GM23338 (cell line): ENCODE measurements around the gene SERPINH1.

ENCODE experiments used
- CREB1 ChIP-seq: fragments of 250-450 bp; sonication (Bioruptor Pico); IDR thresholded peaks from 2 replicates; pipeline ENCODE4 v1.5.0; 2020; ENCODE audit warnings: low read depth, mild to moderate bottlenecking, moderate library complexity
- CTCF ChIP-seq, 2 experiments: fragments of 200-600 bp in 1 of 2; sonication (generic) in 1 of 2; conservative IDR thresholded peaks; 2 replicates each; pipeline versions ENCODE4 v1.5.1 to v1.6.1; 2016 to 2017; ENCODE audit warnings: antibody characterized with exemption in 2 of 2, low read depth in 2 of 2, mild to moderate bottlenecking in 2 of 2, moderate library complexity in 1 of 2
- ETS1 ChIP-seq: IDR thresholded peaks from 2 replicates; pipeline ENCODE4 v1.6.1; 2016; ENCODE audit warnings: antibody characterized with exemption
- EZH2 ChIP-seq: fragments of 200-600 bp; sonication (generic); IDR thresholded peaks from one replicate; pipeline ENCODE4 v1.8.0; 2017; ENCODE audit warnings: antibody characterized with exemption, mild to moderate bottlenecking, low read depth; ENCODE audit not compliant: unreplicated experiment
- EZH2phosphoT487 ChIP-seq: fragments of 200-600 bp; sonication (generic); IDR thresholded peaks from one replicate; pipeline ENCODE4 v1.8.1; 2018; ENCODE audit warnings: antibody characterized with exemption; ENCODE audit not compliant: unreplicated experiment
- JUNB ChIP-seq: IDR thresholded peaks from one replicate; pipeline ENCODE4 v1.6.1; 2016; ENCODE audit warnings: antibody characterized with exemption; ENCODE audit not compliant: unreplicated experiment
- NANOG ChIP-seq: IDR thresholded peaks from 2 replicates; pipeline ENCODE4 v1.6.1; 2016; ENCODE audit warnings: antibody characterized with exemption, borderline replicate concordance
- POLR2AphosphoS5 ChIP-seq: IDR thresholded peaks from 2 replicates; pipeline ENCODE4 v1.6.1; 2016; ENCODE audit warnings: antibody characterized with exemption, low read depth
- REST ChIP-seq: IDR thresholded peaks from one replicate; pipeline ENCODE4 v1.6.1; 2018; ENCODE audit warnings: antibody characterized with exemption; ENCODE audit not compliant: unreplicated experiment
- STAT1 ChIP-seq: IDR thresholded peaks from one replicate; pipeline ENCODE4 v1.6.1; 2016; ENCODE audit warnings: antibody characterized with exemption; ENCODE audit not compliant: unreplicated experiment
- ZNF114 ChIP-seq: fragments of 250-450 bp; sonication (Bioruptor Pico); IDR thresholded peaks from 2 replicates; pipeline ENCODE4 v1.5.0; 2020; ENCODE audit warnings: mild to moderate bottlenecking, moderate library complexity
- ZNF331 ChIP-seq: fragments of 250-450 bp; sonication (Bioruptor Pico); IDR thresholded peaks from 2 replicates; pipeline ENCODE4 v1.5.0; 2020; ENCODE audit warnings: low read depth, mild to moderate bottlenecking, moderate library complexity
- ZNF462 ChIP-seq: fragments of 250-450 bp; sonication (Bioruptor Pico); IDR thresholded peaks from 2 replicates; pipeline ENCODE4 v1.5.0; 2020; ENCODE audit warnings: mild to moderate bottlenecking, moderate library complexity

GRCh38 chr11:75547617-75548058 lies 14.4 kb upstream of the SERPINH1 start:
- TF ChIP-seq REST (no peak), CTCF (conservative IDR thresholded peaks at IDR 0.05; ENCODE audit: low read depth in 2 of 2) (peak; percentile 88 to 94), POLR2AphosphoS5 (no peak), JUNB (no peak), EZH2 (no peak), EZH2phosphoT487 (no peak), NANOG (no peak), ZNF331 (CRISPR knock-in tag) (no peak), STAT1 (no peak), CREB1 (CRISPR knock-in tag) (no peak), ZNF114 (CRISPR knock-in tag) (no peak), ETS1 (no peak), ZNF462 (CRISPR knock-in tag) (no peak)
